EL (cell line): ENCODE results near the gene NUTM2F.
A peak's percentile ranks its signal among the peaks of the same experiment; 100 is the strongest.
"Not testable (repeated sequence)": the region's sequence is repeated elsewhere in the genome, so short reads cannot be mapped to it uniquely, and the experiment has no call there.

ENCODE experiments used
- DNase-seq: peaks from one replicate; pipeline ENCODE4 v3.0.0-alpha.2; 2016

Gene NUTM2F, protein sequence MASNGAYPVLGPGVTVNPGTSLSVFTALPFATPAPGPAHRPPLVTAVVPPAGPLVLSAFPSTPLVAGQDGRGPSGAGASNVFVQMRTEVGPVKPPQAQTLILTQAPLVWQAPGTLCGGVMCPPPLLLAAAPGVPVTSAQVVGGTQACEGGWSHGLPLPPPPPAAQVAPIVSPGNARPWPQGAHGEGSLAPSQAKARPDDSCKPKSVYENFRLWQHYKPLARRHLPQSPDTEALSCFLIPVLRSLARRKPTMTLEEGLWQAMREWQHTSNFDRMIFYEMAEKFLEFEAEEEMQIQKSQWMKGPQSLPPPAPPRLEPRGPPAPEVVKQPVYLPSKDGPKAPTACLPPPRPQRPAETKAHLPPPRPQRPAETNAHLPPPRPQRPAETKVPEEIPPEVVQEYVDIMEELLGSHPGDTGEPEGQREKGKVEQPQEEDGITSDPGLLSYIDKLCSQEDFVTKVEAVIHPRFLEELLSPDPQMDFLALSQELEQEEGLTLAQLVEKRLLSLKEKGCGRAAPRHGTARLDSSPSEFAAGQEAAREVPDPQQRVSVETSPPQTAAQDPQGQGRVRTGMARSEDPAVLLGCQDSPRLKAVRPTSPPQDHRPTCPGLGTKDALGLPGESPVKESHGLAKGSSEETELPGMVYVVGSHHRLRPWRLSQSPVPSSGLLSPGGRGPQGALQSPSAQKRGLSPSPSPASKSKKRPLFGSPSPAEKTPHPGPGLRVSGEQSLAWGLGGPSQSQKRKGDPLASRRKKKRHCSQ

DNA sequence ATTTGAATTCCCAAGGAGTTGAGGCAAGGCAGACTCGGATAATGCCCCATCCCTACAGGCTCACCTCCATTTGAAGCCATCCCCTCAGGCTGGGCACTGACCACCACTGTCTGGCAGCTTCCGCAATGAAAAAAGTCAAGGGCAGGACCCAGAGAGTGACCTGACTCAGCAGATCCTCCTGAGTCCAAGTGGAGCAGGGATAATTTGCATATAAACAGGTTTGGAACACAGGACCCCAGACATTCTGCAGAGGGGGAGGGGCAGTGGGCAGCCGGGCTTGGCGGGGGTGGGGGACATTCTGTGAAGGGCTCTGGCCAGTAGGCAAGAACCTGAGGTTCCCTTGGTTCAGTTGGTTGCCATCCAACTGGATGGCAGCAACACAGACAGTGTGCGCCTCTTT lies at the start of gene NUTM2F:
Gene NUTM2F (minus strand): TSS at position 101 of the 400 bp plus-strand sequence. CDS start 21 bp downstream, at position 80.
- DNase-seq, result not testable (repeated sequence)

DNA sequence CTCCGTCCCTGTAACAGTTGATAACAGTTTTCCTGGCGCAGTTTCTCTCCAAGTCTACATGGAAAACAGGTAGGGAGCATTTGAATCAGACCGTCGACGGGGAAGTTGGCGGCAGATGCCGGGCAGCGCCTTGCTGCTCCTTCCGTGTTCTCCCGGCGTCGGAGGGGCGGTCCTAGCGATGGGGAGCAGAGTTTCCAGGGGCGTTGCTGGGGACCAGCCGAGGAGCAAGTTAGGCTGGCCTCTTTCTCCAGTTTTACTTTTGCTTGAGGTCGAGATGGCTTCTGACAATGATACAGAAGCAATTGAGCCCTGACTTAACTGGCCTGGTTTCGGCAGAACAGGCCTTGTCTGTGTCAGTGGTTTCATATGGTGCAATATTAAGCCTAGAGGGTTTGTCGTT lies 46.8 kb upstream of the NUTM2F start:
- peak; percentile 2 for DNase-seq

- DNase-seq, result peak; percentile 88
Measured at GRCh38 chr9:94374176-94375056, 46.0 kb upstream of the NUTM2F start.

DNA sequence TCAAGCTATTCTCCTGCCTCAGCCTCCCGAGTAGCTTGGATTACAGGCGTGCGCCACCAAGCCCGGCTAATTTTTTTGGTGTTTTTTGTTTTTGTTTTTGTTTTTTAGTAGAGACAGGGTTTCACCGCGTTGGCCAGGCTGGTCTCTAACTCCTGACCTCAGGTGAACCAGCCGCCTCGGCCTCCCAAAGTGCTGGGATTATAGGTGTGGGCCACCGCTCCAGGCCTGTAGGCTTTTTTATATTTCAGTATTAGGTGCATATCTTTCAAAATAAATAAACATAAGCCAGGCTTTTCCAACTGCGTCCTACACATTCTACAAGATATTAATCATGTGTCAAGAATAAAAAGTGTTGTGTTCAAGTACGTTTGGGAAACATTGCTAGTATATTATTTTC lies 45.3 kb upstream of the NUTM2F start:
- not testable (repeated sequence) for DNase-seq

GRCh38 chr9:94370266-94370665 lies 41.8 kb upstream of the NUTM2F start:
- not testable (repeated sequence) for DNase-seq

GRCh38 chr9:94364093-94364614 lies 35.7 kb upstream of the NUTM2F start:
- DNase-seq, result not testable (repeated sequence)

DNA sequence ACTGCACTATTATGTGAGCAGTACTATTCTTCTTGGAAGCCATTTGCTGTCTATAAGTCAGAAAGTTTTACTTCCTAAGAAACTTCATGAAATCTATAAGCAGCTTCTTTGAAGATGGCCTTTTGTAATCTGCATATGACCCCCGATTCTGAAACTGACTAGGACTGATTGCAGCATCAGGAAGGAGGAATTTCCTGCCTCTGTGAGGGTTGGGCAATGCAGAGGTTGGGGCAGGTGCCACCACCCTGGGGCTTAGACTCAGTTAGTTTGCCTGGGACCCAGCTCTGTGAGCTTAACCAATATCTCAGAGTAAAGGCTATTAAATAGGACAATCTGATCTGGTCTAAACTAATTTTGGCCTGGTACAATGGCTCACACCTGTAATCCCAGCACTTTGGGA lies 28.7 kb upstream of the NUTM2F start:
- not testable (repeated sequence) for DNase-seq

DNA sequence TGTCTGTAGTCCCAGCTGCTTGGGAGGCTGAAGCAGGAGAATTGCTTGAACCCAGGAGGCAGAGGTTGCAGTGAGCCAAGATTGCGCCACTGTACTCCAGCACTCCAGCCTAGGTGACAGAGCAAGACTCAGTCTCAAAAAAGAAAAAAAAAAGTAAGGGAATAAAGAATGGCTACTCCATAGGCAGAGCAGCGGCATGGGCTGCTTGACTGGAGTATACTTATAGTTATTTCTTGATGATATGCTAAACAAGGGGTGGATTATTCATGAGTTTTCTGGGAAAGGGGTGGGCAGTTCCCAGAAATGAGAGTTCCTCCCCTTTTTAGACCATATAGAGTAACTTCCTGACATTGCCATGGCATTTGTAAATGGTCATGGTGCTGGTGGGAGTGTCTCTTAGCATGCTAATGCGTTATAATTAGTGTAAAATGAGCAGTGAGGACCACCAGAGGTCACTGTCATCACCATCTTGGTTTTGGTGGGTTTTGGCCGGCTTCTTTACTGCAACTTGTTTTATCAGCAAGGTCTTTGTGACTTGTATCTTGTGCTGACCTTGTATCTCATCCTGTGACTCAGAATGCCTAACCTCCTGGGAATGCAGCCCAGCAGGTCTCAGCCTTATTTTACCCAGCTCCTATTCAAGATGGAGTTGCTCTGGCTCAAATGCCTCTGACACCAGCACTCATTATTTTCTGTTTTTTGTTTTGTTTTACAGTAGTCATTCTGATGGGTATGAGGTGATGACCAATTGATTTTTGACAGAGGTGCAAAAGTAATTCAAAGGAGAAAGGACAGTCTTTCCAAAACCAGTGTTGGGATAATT lies 23.7 kb upstream of the NUTM2F start:
- not testable (repeated sequence) for DNase-seq

DNA sequence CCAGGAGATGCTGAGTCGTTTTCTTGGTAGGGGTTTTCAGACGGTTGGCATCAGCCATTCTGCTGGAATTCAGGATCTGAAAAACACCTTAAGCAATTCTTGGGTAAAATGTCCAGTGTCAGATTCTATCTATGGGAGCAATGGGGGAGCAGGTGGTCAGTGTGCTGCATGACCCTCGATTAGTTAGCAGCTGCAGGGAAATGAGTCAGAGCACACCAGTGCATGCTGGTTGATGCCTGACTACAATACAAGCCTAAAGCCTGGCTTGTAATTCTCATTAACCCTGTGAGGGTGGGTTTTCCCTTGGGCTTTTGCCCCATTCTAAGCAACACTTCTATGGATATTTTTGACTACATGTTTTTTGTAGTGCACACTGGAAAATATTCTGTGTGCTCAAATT lies 20.3 kb upstream of the NUTM2F start:
- not testable (repeated sequence) for DNase-seq

GRCh38 chr9:94347451-94347850 lies 19.0 kb upstream of the NUTM2F start:
- DNase-seq, result not testable (repeated sequence)

DNA sequence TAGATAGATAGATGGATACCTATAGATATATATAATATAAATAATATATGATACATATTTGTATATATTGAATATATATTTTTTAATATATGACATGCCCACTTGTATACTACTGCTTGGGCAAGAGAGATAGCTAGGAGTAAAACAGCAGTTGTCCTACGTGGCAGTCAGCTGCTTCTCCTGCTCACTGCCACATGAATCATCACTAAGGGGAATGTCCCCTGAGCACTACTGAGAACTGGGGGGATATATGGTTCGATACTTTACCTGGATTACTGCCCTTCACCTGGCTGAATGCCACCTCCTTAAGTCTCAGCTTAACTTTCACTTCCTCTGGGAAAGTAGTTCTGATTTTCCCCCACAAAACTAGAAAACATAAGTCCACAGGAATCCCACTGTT lies 13.3 kb upstream of the NUTM2F start:
- not testable (repeated sequence) for DNase-seq

- DNase-seq, result not testable (repeated sequence)
Measured at GRCh38 chr9:94340750-94341149, 12.3 kb upstream of the NUTM2F start.

GRCh38 chr9:94339657-94340056 lies 11.2 kb upstream of the NUTM2F start:
- not testable (repeated sequence) for DNase-seq

DNA sequence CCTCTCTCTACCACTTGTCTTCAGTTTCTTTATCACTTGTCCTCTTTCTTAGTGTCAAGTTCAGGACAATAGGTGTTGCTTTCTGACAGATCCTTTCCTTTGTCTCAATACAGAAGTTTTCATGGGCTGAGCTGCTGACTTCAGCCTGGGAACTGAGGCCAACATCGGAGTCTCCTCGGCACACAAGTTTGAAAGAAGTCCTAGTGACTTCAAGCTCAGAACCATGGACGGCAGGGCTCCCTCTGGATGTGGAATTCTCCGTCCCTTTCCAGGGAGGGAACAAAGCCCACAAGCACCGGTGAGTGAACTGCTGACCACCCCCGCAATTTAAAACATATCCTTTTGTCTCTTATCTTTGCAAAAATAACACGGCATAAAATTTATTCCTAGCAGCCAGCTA lies 10.3 kb upstream of the NUTM2F start:
- DNase-seq, result not testable (repeated sequence)

- not testable (repeated sequence) for DNase-seq
Measured at GRCh38 chr9:94336445-94336844, 8.0 kb upstream of the NUTM2F start.

DNA sequence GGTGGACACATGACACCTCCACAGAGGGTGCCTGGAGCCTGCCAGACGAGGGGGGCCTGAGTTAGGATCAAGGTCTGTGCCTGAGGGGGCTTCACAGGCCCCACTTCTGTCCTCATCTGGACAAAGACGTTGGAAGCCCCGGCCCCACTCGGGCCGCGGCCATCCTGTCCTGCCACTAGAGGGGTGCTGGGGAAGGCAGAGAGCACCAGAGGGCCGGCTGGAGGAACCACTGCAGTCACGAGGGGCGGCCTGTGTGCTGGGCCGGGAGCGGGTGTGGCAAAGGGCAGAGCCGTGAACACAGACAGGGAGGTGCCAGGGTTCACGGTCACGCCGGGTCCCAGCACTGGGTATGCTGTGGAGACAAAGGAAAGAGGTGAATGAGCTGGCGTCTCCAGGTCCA lies 2.9 kb downstream of the NUTM2F start:
- DNase-seq, result not testable (repeated sequence)

GRCh38 chr9:94323153-94323798 lies 5.2 kb downstream of the NUTM2F start:
- not testable (repeated sequence) for DNase-seq

- not testable (repeated sequence) for DNase-seq
Measured at GRCh38 chr9:94322342-94322940, 6.0 kb downstream of the NUTM2F start.

GRCh38 chr9:94317949-94318657 lies 10.3 kb downstream of the NUTM2F start:
- DNase-seq, result not testable (repeated sequence)

GRCh38 chr9:94316236-94316635 lies 12.2 kb downstream of the NUTM2F start:
- DNase-seq, result not testable (repeated sequence)
